Nephron (organoid): Measurements from ENCODE around the gene CACNA1I.
"Not testable (repeated sequence)": the region's sequence is repeated elsewhere in the genome, so short reads cannot be mapped to it uniquely, and the experiment has no call there.

Experiments
- H3K27ac Mint-ChIP-seq, 3 experiments: 2 replicates each; pipeline ENCODE4 v1.8.0; 2020; ENCODE audit warnings: mixed read lengths in 3 of 3, mild to moderate bottlenecking in 2 of 3, moderate library complexity in 1 of 3
- H3K27me3 Mint-ChIP-seq: 2 replicates; pipeline ENCODE4 v1.8.0; 2021; ENCODE audit warnings: low read depth, mild to moderate bottlenecking, moderate library complexity, mixed read lengths
- H3K36me3 Mint-ChIP-seq: 2 replicates; pipeline ENCODE4 v1.8.0; 2020; ENCODE audit warnings: low read depth, mixed read lengths
- H3K4me1 Mint-ChIP-seq: 2 replicates; pipeline ENCODE4 v1.8.0; 2020; ENCODE audit warnings: mixed read lengths
- H3K4me3 Mint-ChIP-seq, 3 experiments: 2 replicates each; pipeline ENCODE4 v1.8.0; 2020; ENCODE audit warnings: mild to moderate bottlenecking in 3 of 3, mixed read lengths in 3 of 3, moderate library complexity in 2 of 3
- H3K9me3 Mint-ChIP-seq: 2 replicates; pipeline ENCODE4 v1.8.0; 2020; ENCODE audit warnings: mixed read lengths
- TF ChIP-seq, protein P1 (sequence below), 3 experiments: fragments of 200-600 bp; sonication (generic); IDR thresholded peaks; one replicate each; pipeline ENCODE4 v1.5.0; 2021; ENCODE audit warnings: antibody characterized with exemption in 3 of 3; ENCODE audit not compliant: unreplicated experiment in 3 of 3

Gene CACNA1I

DNA sequence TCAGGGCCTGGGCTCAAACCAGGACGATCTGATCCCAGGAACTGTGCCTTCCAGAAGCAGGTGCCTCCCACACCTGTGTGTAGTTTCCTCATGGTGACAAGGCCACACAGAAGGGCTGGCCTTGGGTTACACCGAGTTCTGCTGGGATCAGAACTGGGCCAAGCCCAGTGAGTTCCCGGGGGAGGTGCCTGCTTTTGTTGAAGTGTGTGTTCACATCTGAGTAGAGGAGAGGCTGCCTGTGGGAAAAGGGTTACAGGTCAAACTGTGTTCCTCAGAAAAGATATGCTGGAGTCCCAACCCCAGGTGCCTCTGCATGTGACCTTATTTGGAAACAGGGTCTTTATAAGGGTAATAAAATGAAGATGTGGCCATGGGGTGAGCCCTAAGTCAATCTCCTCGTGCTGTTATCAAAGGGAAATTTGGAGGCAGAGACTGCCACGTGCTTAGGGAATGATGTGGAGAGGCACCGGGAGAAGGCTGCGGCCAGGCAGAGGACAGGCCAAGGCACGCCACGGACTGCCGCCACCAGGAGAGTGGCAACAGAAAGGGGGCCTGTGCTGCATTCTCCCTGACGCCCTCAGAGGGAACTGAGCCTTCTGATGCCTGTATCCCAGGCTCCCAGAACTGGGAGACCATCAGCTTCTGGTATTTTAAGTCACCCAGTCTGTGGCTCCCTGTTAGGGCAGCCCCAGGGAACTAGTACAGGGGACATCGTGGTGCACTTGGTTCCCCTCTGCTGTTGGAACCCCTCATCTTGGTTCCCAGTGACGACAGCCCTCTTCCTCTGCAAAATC lies 158.8 kb downstream of the CACNA1I start:
- Mint-ChIP-seq H3K36me3 (no peaks in the 10 kb centered on the region), H3K27me3 (peaks cover 40% of the 10 kb centered on the region), H3K9me3 (no peaks in the 10 kb centered on the region), H3K27ac (no peak overlapping the region), H3K4me1 (peaks cover 17% of the 10 kb centered on the region), H3K4me3 (no peak overlapping the region)
- TF ChIP-seq, protein P1, sequence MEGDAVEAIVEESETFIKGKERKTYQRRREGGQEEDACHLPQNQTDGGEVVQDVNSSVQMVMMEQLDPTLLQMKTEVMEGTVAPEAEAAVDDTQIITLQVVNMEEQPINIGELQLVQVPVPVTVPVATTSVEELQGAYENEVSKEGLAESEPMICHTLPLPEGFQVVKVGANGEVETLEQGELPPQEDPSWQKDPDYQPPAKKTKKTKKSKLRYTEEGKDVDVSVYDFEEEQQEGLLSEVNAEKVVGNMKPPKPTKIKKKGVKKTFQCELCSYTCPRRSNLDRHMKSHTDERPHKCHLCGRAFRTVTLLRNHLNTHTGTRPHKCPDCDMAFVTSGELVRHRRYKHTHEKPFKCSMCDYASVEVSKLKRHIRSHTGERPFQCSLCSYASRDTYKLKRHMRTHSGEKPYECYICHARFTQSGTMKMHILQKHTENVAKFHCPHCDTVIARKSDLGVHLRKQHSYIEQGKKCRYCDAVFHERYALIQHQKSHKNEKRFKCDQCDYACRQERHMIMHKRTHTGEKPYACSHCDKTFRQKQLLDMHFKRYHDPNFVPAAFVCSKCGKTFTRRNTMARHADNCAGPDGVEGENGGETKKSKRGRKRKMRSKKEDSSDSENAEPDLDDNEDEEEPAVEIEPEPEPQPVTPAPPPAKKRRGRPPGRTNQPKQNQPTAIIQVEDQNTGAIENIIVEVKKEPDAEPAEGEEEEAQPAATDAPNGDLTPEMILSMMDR (IDR thresholded peaks at IDR 0.05; ENCODE audit: unreplicated experiment in 3 of 3): no peak

DNA sequence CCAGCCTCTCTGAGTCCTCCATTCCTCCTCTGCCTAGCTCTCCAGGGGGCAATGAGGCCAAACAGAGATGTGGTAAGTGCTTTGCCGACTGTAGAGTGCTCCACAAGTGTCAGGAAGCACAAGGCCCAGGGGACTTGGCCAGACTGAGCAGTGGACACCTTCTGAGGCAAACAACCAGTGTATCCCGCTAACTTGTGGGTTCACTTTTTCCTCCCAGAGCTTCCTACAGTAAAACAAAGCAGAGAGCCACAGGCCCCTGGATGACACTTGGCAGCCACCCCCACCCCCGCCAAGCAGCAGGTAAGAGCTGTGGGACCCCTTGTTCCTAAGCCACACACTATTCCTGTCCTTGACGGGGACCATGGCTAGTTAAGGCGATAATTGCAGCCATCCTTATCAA lies 160.9 kb downstream of the CACNA1I start:
- TF ChIP-seq, protein P1 (IDR thresholded peaks at IDR 0.05; ENCODE audit: unreplicated experiment in 3 of 3): no peak
- Mint-ChIP-seq H3K27me3 (peaks cover 34% of the 10 kb centered on the region), H3K4me1 (peaks cover 9% of the 10 kb centered on the region), H3K36me3 (no peaks in the 10 kb centered on the region), H3K27ac (no peak overlapping the region), H3K4me3 (no peak overlapping the region), H3K9me3 (no peaks in the 10 kb centered on the region)

DNA sequence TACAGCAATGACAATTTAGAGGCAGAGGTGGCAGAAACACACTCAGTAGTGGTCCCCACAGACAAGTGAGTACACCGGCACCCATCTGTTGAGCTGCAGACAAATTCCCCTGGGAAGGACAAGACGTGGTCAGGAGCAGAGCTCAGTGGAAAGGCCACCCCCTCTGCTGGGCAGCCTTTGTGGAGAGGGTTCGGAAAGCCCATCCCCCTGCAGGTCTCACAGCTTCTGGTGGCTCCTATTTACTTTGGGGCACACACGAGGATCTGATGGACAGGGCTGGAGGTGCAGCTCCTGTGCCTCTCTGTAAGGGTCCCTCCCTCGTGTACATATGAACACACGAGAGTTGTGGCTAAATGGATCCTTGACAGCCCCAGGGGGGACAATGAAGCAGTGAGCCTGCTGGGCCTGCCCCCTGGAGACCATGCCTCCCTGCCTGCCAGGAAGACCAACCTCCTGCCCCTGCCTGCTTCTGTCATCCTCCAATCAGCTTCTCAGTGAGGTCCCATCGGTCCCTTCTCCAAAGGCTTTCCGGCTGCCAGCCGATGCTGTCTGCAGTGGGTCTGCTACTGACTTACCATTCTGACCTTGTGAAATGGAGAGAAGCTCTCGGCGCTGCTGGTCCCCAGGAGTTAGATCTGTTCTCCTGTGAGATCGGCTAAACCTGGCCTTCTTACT lies 161.5 kb downstream of the CACNA1I start:
- peaks cover 6% of the 10 kb centered on the region for H3K4me1 Mint-ChIP-seq
- no peaks in the 10 kb centered on the region for H3K9me3 Mint-ChIP-seq
- H3K4me3 Mint-ChIP-seq: no peak overlapping the region
- TF ChIP-seq, protein P1 (IDR thresholded peaks at IDR 0.05; ENCODE audit: unreplicated experiment in 3 of 3): no peak
- H3K27ac Mint-ChIP-seq: no peak overlapping the region
- H3K27me3 Mint-ChIP-seq: peaks cover 29% of the 10 kb centered on the region
- H3K36me3 Mint-ChIP-seq: no peaks in the 10 kb centered on the region

DNA sequence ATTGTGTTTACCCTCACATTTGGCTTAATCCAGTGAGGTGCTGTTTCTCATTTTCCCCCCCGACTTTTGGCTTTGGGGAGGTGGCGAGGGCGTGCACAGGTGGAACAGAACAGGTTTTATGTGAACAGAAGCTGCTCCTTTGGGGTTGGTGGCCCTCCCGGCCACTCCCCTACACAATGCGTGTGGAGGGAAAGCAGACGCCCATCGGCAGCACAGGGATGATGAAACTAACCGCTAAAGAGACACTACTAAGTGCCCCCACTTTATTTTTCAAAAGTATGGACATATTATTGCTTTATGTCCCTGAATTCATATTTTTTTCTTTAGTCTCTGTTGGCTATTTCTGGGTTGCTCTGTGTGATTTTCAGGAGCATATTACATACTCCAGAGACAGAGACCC lies 162.1 kb downstream of the CACNA1I start:
- no peak overlapping the region for H3K4me3 Mint-ChIP-seq
- no peaks in the 10 kb centered on the region for H3K36me3 Mint-ChIP-seq
- H3K9me3 Mint-ChIP-seq: no peaks in the 10 kb centered on the region
- peaks cover 24% of the 10 kb centered on the region for H3K27me3 Mint-ChIP-seq
- H3K4me1 Mint-ChIP-seq: peaks cover under 1% of the 10 kb centered on the region
- TF ChIP-seq, protein P1 (IDR thresholded peaks at IDR 0.05; ENCODE audit: unreplicated experiment in 3 of 3): no peak
- no peak overlapping the region for H3K27ac Mint-ChIP-seq

DNA sequence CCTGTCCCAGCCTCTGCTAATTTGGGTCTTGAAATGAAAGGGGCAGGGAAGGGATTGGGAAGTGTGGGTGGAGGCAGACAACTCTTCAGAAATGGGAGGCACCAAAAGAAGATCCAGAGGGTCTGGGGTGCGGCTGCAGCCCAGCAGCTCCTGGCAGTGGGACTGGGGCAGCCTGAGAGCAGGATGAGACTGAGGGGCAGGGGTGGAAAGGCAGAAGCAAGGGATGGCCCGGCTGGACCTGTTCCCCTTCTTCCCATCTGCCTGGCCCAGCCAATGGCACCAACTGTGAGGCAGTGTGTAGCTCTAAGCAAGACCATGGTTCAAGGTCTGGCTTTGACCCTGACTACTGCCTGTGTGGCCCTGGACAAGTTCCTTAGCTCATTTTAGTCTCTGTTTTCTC lies 162.6 kb downstream of the CACNA1I start:
- Mint-ChIP-seq H3K36me3 (no peaks in the 10 kb centered on the region), H3K27me3 (peaks cover 26% of the 10 kb centered on the region), H3K4me3 (no peak overlapping the region), H3K4me1 (no peaks in the 10 kb centered on the region), H3K27ac (no peak overlapping the region), H3K9me3 (no peaks in the 10 kb centered on the region)
- TF ChIP-seq, protein P1 (IDR thresholded peaks at IDR 0.05; ENCODE audit: unreplicated experiment in 3 of 3): no peak

DNA sequence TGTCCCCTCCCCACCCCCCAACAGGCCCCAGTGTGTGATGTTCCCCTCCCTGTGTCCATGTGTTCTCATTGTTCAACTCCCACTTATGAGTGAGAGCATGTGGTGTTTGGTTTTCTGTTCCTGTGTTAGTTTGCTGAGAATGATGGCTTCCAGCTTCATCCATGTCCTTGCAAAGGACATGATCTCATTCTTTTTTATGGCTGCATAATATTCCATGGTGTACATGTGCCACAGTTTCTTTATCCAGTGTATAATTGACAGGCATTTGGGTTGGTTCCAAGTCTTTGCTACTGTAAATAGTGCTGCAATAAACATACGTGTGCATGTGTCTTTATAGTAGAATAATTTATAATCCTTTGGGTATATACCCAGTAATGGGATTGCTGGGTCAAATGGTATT lies 163.5 kb downstream of the CACNA1I start:
- H3K4me3 Mint-ChIP-seq, H3K36me3 Mint-ChIP-seq, H3K4me1 Mint-ChIP-seq, H3K27ac Mint-ChIP-seq, H3K9me3 Mint-ChIP-seq: not testable (repeated sequence)
- peaks cover 26% of the 10 kb centered on the region for H3K27me3 Mint-ChIP-seq
